PC-9 (cell line): ENCODE measurements around the gene HK2. TPM values are rescaled to one million over a fixed set of nuclear protein-coding genes. Genes with fewer than 3 reads are reported as not detected.

Experiments used
- BruUV-seq: library from RNA; stranded (reverse); fragments of 400-500 nt; replicated peaks from 2 replicates; lab custom pipeline; 2021; lab: Mats Ljungman, UMichigan
- CTCF ChIA-PET: fragments of 300-600 bp; sonication (Branson Sonifier 250); formaldehyde crosslinking; loops from one replicate; lab custom pipeline; 2022; ENCODE audit warnings: antibody characterized with exemption; lab: Charles Lee
- POLR2A ChIA-PET: fragments of 300-600 bp; sonication (Branson Sonifier 250); formaldehyde crosslinking; loops from one replicate; lab custom pipeline; 2022; ENCODE audit warnings: antibody characterized with exemption; ENCODE audit not compliant: unreplicated experiment; lab: Charles Lee
- DNase-seq, 2 experiments: peaks; one replicate each; pipeline versions ENCODE4 v3.0.0 to v3.0.0-alpha.2; 2015 to 2022; ENCODE audit warnings: mixed read lengths in 1 of 2
- H2AFZ ChIP-seq: fragments of 200-600 bp; sonication (generic); 2 replicates; pipeline ENCODE4 v1.8.1; 2017; ENCODE audit warnings: antibody characterized with exemption
- H3F3A ChIP-seq: fragments of 200-600 bp; sonication (generic); 2 replicates; pipeline ENCODE4 v1.8.1; 2017; ENCODE audit warnings: antibody characterized with exemption, mild to moderate bottlenecking, low read depth; ENCODE audit not compliant: insufficient read depth
- H3K27ac ChIP-seq: fragments of 200-600 bp; sonication (generic); 2 replicates; pipeline ENCODE4 v1.6.1; 2016; ENCODE audit warnings: mixed run types
- H3K27me3 ChIP-seq: fragments of 200-600 bp; sonication (generic); 2 replicates; pipeline ENCODE4 v1.6.1; 2016; ENCODE audit warnings: low read depth, mixed run types; ENCODE audit not compliant: insufficient read depth
- H3K36me3 ChIP-seq: fragments of 200-600 bp; sonication (generic); 2 replicates; pipeline ENCODE4 v1.6.1; 2016; ENCODE audit warnings: low read depth, mixed run types
- H3K4me1 ChIP-seq: fragments of 200-600 bp; sonication (generic); replicated peaks from 2 replicates; pipeline ENCODE4 v1.6.1; 2016; ENCODE audit warnings: mixed run types; ENCODE audit not compliant: insufficient read depth
- H3K4me2 ChIP-seq: fragments of 200-600 bp; sonication (generic); 2 replicates; pipeline ENCODE4 v1.6.1; 2017; ENCODE audit warnings: mixed run types
- H3K4me3 ChIP-seq: fragments of 200-600 bp; sonication (generic); 2 replicates; pipeline ENCODE4 v1.6.1; 2016; ENCODE audit warnings: mixed run types
- H3K79me2 ChIP-seq: fragments of 200-600 bp; sonication (generic); 2 replicates; pipeline ENCODE4 v1.6.1; 2017; ENCODE audit warnings: low read depth, mixed run types
- H3K9me2 ChIP-seq: fragments of 200-600 bp; sonication (generic); 2 replicates; pipeline ENCODE4 v1.8.1; 2017; ENCODE audit warnings: mild to moderate bottlenecking; ENCODE audit not compliant: insufficient read depth
- H3K9me3 ChIP-seq: fragments of 200-600 bp; sonication (generic); 2 replicates; pipeline ENCODE4 v1.8.1; 2016; ENCODE audit warnings: low read depth; ENCODE audit not compliant: insufficient read depth
- H4K20me1 ChIP-seq: fragments of 200-600 bp; sonication (generic); 2 replicates; pipeline ENCODE4 v1.8.1; 2017; ENCODE audit not compliant: insufficient read depth
- EZH2 ChIP-seq: fragments of 200-600 bp; sonication (generic); IDR thresholded peaks from 2 replicates; pipeline ENCODE4 v1.8.0; 2017; ENCODE audit warnings: antibody characterized with exemption, low read depth
- intact Hi-C: fragments of 100-400 bp; cut with micrococcal nuclease; formaldehyde crosslinking; loops from one replicate; pipeline ENCODE4 v1.10.0; 2022; ENCODE audit not compliant: unreplicated experiment
- total RNA-seq: library from RNA; stranded (reverse); gene quantifications from 2 replicates; pipeline ENCODE4 v1.2.3, GENCODE V29; 2021
- TF ChIP-seq, protein P1 (sequence below): fragments of 200-600 bp; sonication (generic); conservative IDR thresholded peaks from 2 replicates; pipeline ENCODE4 v1.6.1; 2017; ENCODE audit warnings: mixed run types, antibody characterized with exemption, mild to moderate bottlenecking, moderate library complexity

The HK2 gene
- total RNA-seq, 1 experiment from 2014 or later = 7.8 TPM

DNA sequence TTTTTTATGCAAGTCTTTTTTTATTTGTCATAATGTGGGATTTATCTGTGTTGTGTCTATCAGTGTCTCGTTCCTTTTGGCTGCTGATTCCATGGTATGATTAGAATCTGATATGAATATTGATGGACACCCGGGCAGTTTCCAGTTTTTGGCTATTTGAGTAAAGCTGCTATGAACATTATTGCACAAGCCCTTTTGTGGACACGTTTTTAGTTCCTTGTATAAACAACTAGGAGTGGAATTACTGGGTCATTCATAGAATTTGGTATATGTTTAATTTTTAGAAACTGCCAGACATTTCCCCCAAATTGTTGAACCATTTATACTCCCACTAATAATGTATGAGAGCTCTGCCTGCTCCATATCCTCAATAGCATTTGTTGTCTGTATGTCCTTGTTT lies 26.6 kb downstream of the HK2 start:
- no peak overlapping the region for H3K4me2 ChIP-seq
- peaks cover 1% of the 10 kb centered on the region; the same call in 1 of the 2 replicates for H3K36me3 ChIP-seq
- TF ChIP-seq, protein P1, sequence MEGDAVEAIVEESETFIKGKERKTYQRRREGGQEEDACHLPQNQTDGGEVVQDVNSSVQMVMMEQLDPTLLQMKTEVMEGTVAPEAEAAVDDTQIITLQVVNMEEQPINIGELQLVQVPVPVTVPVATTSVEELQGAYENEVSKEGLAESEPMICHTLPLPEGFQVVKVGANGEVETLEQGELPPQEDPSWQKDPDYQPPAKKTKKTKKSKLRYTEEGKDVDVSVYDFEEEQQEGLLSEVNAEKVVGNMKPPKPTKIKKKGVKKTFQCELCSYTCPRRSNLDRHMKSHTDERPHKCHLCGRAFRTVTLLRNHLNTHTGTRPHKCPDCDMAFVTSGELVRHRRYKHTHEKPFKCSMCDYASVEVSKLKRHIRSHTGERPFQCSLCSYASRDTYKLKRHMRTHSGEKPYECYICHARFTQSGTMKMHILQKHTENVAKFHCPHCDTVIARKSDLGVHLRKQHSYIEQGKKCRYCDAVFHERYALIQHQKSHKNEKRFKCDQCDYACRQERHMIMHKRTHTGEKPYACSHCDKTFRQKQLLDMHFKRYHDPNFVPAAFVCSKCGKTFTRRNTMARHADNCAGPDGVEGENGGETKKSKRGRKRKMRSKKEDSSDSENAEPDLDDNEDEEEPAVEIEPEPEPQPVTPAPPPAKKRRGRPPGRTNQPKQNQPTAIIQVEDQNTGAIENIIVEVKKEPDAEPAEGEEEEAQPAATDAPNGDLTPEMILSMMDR = no peak
- no peak for TF ChIP-seq EZH2
- DNase-seq = no peak
- H3F3A ChIP-seq = peaks cover 39% of the 10 kb centered on the region; the same call in 1 of the 2 replicates
- POLR2A ChIA-PET = interaction anchor here (0.6 kb wide), 1 partner anchor 331 kb away, joined by 4 read pairs; the partner anchor contains the start of gene HTRA2
- BruUV-seq = no TSS peak
- H3K27ac ChIP-seq = no peak overlapping the region
- H4K20me1 ChIP-seq = no peaks in the 10 kb centered on the region
- no peak overlapping the region for H2AFZ ChIP-seq
- no peaks in the 10 kb centered on the region for H3K9me2 ChIP-seq
- no peak overlapping the region for H3K4me3 ChIP-seq
- peaks cover 52% of the 10 kb centered on the region for H3K4me1 ChIP-seq
- CTCF ChIA-PET = interaction anchor here (0.6 to 0.7 kb wide), 2 partner anchors 24 to 25 kb away, joined by 4 to 9 read pairs; no protein-coding TSS in a partner anchor
- intact Hi-C loops = no loop called here
- no peaks in the 10 kb centered on the region for H3K9me3 ChIP-seq
- H3K27me3 ChIP-seq = no peaks in the 10 kb centered on the region
- H3K79me2 ChIP-seq = peaks cover 55% of the 10 kb centered on the region

DNA sequence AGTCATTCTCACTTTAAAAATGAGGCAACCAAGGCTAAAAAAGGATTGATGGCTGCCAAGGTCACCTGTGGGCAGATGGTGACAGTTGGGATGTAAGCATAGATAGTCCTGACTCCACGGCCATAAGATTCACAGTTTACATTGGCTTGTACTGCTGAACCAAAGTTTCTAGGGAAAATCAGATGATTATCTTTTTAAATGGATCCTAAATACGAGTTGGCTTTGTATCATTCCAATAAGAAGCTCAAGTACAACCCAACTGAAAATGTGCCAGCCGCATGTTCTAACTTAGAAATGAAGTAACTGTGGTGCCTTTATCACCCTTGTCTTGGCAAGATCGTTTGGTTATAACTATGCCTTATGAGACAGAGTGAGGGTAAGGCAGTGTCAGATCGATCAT lies 27.6 kb downstream of the HK2 start:
- Histone ChIP-seq H3K4me2 (no peak overlapping the region), H2AFZ (no peak overlapping the region), H3K9me2 (no peaks in the 10 kb centered on the region), H3K27me3 (no peaks in the 10 kb centered on the region), H3K27ac (no peak overlapping the region), H3F3A (peaks cover 47% of the 10 kb centered on the region), H4K20me1 (no peaks in the 10 kb centered on the region), H3K4me1 (peaks cover 52% of the 10 kb centered on the region), H3K9me3 (no peaks in the 10 kb centered on the region), H3K79me2 (peaks cover 54% of the 10 kb centered on the region), H3K4me3 (no peak overlapping the region), H3K36me3 (no peaks in the 10 kb centered on the region; the same call in 1 of the 2 replicates)
- ChIA-PET CTCF (no interaction called here), POLR2A (no interaction called here)
- no TSS peak for BruUV-seq
- no peak for DNase-seq
- intact Hi-C loops = no loop called here
- TF ChIP-seq, protein P1 = no peak
- no peak for TF ChIP-seq EZH2

DNA sequence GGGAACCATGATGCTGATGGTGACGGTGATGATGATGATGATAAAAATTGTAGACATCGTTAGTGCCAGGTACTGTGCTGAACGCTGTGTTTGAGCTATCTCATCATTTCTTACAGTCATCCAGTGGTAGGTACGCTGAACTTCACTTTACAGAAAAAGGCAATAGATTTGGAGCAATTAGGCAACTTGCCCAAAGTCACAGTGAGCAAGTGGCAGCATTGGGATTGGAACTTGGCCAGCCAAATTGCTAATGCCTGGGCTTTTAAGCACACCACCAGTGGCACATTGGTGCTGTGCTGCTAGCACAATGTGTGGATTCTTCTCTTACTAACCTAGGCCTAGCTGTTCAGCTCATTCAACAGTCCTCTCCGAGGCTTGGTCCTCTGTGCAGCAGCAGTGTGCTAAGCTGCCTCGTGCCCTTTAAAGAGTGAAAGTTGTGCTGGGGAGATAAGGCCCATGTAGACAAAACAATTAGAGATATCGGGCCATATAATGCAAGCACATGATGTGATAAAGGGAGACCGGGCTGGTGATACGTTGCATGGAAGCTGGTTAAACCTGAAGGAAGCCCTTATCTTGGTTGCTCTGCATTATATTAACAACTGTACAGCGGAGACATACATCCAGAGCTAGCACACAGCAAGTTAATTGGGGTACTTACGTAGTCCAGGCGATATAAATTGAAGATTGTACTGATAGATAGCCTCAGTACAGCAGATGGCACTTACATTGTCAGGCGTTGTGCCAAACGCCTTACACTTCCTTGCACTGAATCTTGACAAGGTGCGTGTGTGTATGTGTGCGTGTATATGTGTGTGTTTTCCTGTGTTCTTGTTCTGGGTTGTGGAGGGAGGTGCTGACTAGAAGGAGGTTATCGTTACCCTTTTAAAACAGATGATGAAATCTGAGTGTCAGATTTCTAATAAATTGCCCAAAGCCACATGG lies 28.4 kb downstream of the HK2 start:
- no peak for DNase-seq
- CTCF ChIA-PET = no interaction called here
- Histone ChIP-seq H3K4me3 (no peak overlapping the region), H3K27me3 (no peaks in the 10 kb centered on the region), H3K4me1 (peaks cover 55% of the 10 kb centered on the region), H2AFZ (no peak overlapping the region), H3F3A (peaks cover 55% of the 10 kb centered on the region), H3K9me3 (no peaks in the 10 kb centered on the region), H3K4me2 (no peak overlapping the region), H4K20me1 (no peaks in the 10 kb centered on the region), H3K9me2 (no peaks in the 10 kb centered on the region), H3K36me3 (no peaks in the 10 kb centered on the region), H3K79me2 (peaks cover 59% of the 10 kb centered on the region), H3K27ac (peak overlapping the region; percentile 92)
- TF ChIP-seq, protein P1 = no peak
- TF ChIP-seq EZH2 = no peak
- BruUV-seq = no TSS peak
- intact Hi-C loops = no loop called here
- POLR2A ChIA-PET = interaction anchor here (0.6 kb wide), 2 partner anchors 144 to 521 kb away, joined by 5 to 10 read pairs; no protein-coding TSS in a partner anchor
